GM19351 (cell line): Measurements from ENCODE around the gene FAM221B.
A peak's percentile ranks its signal among the peaks of the same experiment; 100 is the strongest.

Experiments
- ATAC-seq: cut with Tn5 transposase; IDR thresholded peaks from one replicate; pipeline ENCODE4 v1.9.1; 2021; ENCODE audit warnings: mild to moderate bottlenecking, moderate library complexity; ENCODE audit not compliant: unreplicated experiment

The FAM221B gene

GRCh38 chr9:35847792-35848572, 19.4 kb upstream of the FAM221B start:
- ATAC-seq: peak; percentile 92

GRCh38 chr9:35845824-35846771, 17.6 kb upstream of the FAM221B start:
- no peak for ATAC-seq

DNA sequence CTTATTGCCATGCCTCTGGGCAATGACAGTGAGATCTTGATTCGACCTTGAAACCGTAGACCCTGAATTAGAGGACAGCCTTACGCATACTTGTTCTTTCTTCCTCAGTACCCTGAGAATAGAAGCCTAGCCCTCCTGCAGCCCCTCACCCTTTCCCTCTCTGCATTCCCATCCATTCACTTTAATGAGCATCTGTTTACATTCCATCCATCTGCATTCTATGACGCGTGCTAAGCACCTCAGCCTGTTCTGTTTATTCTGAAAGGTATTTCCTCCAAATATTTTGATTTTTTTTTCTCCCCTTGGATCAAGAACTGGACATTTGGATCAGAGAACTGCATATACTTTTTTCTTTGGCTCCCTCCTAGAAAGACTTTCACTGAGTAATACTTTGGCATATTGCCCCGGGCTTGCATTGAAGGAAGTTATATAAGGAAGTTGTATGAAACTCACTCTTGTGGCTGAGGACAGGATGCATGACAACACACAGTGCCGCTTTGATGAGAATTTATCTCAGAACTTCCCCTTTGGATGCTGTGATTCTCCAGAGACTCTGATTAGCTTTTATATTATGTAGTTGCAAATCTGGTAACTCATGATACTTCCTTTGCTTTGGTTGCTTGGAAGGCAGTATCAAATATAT, 16.2 kb upstream of the FAM221B start:
- no peak for ATAC-seq

DNA sequence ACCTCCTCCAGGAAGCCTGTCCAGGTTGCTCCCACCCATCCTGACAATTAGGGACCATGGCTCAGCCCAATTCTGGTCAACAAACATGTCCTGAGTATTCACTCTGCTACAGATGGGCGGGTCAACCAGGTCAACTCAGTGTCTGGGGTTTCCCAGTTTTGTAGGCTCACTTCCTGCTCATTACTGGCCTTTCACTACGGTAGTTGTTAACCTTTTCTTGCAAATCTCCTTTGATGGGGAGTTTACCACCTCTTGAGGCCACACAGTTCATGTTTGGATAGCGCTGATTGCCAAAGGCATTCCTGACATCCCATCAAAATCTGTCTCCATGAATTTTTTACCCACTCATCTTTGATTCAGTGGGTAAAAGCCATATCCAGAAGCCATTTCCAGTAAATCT, 14.3 kb upstream of the FAM221B start:
- peak; percentile 84 for ATAC-seq

GRCh38 chr9:35842020-35842745, 13.7 kb upstream of the FAM221B start:
- ATAC-seq: no peak

DNA sequence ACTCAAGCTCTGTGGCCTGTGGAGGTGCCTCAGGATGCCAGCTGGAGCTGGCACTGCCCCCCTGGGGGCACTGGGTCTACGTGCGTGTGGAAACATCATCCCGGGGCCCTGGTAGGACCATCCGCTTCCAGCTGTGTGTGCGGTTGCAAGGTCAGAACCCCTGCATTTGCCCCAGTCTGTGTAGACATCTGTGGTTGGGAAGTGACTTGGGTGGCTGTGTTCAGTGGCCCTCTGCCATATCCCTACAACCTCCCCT, 13.0 kb upstream of the FAM221B start:
- ATAC-seq: no peak

DNA sequence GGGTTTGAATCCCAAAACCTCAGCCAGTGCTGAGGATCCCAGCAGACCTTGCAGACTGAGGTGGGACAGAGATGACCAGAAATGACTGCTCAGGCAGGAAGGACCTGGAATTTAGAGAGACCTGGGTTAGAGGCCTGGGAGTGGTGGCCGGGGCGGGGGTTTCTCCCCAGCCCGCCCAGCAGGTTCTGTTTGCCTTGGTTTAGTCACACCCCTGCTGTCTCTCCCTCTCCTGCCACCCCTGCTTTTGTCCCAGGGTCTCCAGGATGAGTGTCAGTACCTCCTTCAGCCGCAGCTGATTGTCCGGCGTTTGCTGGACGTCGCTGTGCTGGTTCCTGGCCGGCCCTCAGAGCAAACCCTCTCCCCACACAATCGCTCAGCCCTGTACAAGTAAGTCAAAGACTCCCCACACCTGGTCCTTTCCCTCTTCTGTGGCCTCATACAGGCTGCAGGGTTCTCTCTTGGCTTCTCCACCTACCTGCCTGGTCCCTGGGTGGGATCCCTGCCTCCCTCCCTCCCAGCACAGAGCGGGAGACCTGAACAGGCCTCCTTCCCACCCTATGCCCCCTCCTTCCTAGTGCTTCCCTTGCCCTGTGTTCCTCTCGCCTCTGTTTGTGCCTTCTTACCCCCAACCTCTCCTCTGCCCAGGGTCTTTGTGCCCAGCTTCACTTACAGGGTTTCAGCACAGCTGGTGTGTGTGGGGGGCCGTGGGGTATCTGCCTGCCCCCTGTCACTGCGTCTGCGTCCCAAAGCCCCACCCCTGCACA, 12.5 kb upstream of the FAM221B start:
- no peak for ATAC-seq

GRCh38 chr9:35839926-35840325, 11.4 kb upstream of the FAM221B start:
- no peak for ATAC-seq

- ATAC-seq: no peak
Observed at GRCh38 chr9:35836595-35836994, 8.1 kb upstream of the FAM221B start.

- no peak for ATAC-seq
Observed at GRCh38 chr9:35835766-35836165, 7.2 kb upstream of the FAM221B start.

GRCh38 chr9:35835216-35835632, 6.7 kb upstream of the FAM221B start:
- no peak for ATAC-seq

DNA sequence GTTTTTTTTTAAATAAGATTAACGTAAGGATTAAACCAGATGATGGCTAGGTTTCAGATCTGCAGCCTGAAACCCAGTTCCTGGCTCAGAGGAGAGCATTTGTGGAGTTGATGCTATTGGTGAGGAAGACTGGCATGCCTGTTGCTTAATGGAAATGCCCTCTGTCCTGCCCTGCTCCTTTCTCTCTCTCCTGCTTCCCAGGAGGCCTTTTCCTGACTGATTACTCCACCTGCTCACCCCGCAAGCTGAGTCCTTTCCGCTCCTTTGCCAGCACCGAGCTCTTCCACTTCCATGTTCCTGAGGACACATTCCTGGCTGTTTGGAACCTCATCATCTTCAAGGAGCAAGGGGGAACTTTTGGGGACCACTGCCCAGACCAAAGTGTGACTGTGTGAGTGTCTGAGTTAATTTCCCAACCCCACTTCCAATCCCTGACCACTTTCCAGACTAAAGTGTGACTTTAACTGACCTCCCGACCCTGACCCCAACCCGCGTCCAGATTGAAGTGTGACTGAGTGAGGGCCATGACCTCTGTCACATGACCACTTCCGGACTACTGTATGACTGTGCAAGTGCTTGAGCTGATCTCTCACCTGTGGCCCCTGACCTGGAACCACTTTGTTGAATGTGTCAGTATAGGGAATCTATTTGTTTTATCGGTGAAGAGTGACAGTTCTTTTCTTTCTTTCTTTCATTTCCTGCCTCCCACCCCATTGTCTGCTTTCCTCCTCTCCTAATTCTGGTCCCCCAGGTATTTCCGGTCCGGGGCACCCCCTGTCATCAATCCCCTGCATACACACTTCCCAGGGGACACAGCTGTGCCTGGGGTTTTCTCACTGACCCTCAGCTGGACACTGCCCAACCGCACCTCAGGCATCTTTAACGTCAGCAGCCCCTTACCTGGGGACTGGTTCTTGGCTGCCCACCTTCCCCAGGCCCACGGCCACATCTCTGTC, 6.0 kb upstream of the FAM221B start:
- ATAC-seq: no peak

GRCh38 chr9:35832814-35833213, 4.3 kb upstream of the FAM221B start:
- ATAC-seq: no peak

GRCh38 chr9:35831040-35831439, 2.5 kb upstream of the FAM221B start:
- ATAC-seq: no peak

DNA sequence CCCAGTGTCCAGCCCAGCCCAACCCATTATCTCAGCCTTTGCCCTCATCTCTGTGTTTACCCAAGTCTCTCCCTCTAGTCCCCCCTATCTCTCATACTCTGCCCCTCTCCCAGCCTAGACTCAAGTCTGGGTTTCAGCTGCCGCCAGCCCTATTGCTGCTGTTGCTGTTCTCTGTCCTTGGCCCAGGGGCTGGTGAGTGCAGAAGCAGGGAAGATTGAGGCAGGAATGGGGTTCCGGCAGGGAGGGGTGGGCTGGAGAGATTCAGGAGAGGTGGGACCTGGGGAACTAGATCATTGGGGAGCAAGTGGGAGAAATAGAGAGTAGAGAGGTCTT, 1.2 kb upstream of the FAM221B start:
- no peak for ATAC-seq

- ATAC-seq: peak; percentile 75
Observed at GRCh38 chr9:35829084-35829763, 692 bp upstream of the FAM221B start, which contains the start of gene TMEM8B. TSS of gene TMEM8B (plus strand) at chr9:35829228. CDS start at chr9:35829448, 220 bp downstream.

GRCh38 chr9:35827486-35827885, 1.0 kb downstream of the FAM221B start:
- ATAC-seq: no peak

- ATAC-seq: peak; percentile 48
Observed at GRCh38 chr9:35826071-35826701, 2.3 kb downstream of the FAM221B start.
